ENCODE results near the gene INPP4A.

DNA sequence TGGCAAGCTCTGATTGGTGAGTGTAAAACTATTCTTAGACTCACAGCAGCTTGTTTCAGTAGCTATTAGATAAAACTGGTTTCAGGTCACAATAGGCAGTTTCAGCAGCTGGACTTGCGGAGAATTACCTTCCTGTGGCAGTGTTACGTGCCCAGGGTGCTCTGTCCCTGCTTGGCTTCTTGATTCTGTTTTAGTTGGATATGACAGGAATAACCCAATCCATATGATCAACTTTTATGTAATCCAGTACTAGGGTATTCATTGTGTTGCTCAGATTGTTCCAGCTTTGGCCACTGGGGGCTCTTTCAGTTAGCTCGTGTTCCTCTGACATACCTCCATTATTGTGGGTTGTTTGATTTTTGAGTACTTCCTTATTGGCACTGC, 43.1 kb downstream of the INPP4A start:
- TF ChIP-seq, protein P1, sequence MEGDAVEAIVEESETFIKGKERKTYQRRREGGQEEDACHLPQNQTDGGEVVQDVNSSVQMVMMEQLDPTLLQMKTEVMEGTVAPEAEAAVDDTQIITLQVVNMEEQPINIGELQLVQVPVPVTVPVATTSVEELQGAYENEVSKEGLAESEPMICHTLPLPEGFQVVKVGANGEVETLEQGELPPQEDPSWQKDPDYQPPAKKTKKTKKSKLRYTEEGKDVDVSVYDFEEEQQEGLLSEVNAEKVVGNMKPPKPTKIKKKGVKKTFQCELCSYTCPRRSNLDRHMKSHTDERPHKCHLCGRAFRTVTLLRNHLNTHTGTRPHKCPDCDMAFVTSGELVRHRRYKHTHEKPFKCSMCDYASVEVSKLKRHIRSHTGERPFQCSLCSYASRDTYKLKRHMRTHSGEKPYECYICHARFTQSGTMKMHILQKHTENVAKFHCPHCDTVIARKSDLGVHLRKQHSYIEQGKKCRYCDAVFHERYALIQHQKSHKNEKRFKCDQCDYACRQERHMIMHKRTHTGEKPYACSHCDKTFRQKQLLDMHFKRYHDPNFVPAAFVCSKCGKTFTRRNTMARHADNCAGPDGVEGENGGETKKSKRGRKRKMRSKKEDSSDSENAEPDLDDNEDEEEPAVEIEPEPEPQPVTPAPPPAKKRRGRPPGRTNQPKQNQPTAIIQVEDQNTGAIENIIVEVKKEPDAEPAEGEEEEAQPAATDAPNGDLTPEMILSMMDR (IDR thresholded peaks at IDR 0.05) = peak; percentile 59
- no peak for TF ChIP-seq TAF1 (IDR thresholded peaks at IDR 0.05; ENCODE audit: borderline replicate concordance, low read depth, low read length)
- no peak for TF ChIP-seq EP300 (IDR thresholded peaks at IDR 0.05; ENCODE audit: borderline replicate concordance in 1 of 2, low read depth in 1 of 2, low read length in 1 of 2)
- TF ChIP-seq, protein P2, sequence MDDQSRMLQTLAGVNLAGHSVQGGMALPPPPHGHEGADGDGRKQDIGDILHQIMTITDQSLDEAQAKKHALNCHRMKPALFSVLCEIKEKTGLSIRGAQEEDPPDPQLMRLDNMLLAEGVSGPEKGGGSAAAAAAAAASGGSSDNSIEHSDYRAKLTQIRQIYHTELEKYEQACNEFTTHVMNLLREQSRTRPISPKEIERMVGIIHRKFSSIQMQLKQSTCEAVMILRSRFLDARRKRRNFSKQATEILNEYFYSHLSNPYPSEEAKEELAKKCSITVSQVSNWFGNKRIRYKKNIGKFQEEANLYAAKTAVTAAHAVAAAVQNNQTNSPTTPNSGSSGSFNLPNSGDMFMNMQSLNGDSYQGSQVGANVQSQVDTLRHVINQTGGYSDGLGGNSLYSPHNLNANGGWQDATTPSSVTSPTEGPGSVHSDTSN (IDR thresholded peaks at IDR 0.05) = no peak
- TF ChIP-seq MXI1 (IDR thresholded peaks at IDR 0.05; ENCODE audit: low read depth, low read length) = no peak
- TF ChIP-seq, protein P3, sequence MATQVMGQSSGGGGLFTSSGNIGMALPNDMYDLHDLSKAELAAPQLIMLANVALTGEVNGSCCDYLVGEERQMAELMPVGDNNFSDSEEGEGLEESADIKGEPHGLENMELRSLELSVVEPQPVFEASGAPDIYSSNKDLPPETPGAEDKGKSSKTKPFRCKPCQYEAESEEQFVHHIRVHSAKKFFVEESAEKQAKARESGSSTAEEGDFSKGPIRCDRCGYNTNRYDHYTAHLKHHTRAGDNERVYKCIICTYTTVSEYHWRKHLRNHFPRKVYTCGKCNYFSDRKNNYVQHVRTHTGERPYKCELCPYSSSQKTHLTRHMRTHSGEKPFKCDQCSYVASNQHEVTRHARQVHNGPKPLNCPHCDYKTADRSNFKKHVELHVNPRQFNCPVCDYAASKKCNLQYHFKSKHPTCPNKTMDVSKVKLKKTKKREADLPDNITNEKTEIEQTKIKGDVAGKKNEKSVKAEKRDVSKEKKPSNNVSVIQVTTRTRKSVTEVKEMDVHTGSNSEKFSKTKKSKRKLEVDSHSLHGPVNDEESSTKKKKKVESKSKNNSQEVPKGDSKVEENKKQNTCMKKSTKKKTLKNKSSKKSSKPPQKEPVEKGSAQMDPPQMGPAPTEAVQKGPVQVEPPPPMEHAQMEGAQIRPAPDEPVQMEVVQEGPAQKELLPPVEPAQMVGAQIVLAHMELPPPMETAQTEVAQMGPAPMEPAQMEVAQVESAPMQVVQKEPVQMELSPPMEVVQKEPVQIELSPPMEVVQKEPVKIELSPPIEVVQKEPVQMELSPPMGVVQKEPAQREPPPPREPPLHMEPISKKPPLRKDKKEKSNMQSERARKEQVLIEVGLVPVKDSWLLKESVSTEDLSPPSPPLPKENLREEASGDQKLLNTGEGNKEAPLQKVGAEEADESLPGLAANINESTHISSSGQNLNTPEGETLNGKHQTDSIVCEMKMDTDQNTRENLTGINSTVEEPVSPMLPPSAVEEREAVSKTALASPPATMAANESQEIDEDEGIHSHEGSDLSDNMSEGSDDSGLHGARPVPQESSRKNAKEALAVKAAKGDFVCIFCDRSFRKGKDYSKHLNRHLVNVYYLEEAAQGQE (IDR thresholded peaks at IDR 0.05; ENCODE audit: low read depth, low read length) = no peak

Data from SK-N-SH (cell line).